ACC112 (cell line): ENCODE results near the gene DENND4A.

ENCODE experiments used
- H2AFZ ChIP-seq: fragments of 200-600 bp; sonication (generic); one replicate; pipeline ENCODE4 v1.6.0; 2017; ENCODE audit warnings: antibody characterized with exemption, low read length; ENCODE audit not compliant: unreplicated experiment
- H3K27ac ChIP-seq: fragments of 200-600 bp; sonication (generic); 2 replicates; pipeline ENCODE4 v1.5.1; 2014; ENCODE audit warnings: low read depth, mild to moderate bottlenecking, antibody characterized with exemption, low read length, moderate library complexity
- H3K27me3 ChIP-seq: fragments of 200-600 bp; sonication (generic); 2 replicates; pipeline ENCODE4 v1.6.1; 2014; ENCODE audit warnings: mild to moderate bottlenecking, antibody characterized with exemption, low read length, moderate library complexity, mixed read lengths; ENCODE audit not compliant: insufficient read depth
- H3K36me3 ChIP-seq: fragments of 200-600 bp; sonication (generic); 2 replicates; pipeline ENCODE4 v1.6.1; 2016; ENCODE audit warnings: mild to moderate bottlenecking, antibody characterized with exemption, low read length, moderate library complexity, mixed read lengths; ENCODE audit not compliant: insufficient read depth
- H3K4me1 ChIP-seq: fragments of 200-600 bp; sonication (generic); one replicate; pipeline ENCODE4 v1.6.1; 2016; ENCODE audit warnings: low read length, mixed read lengths; ENCODE audit not compliant: insufficient read depth, unreplicated experiment, control insufficient read depth
- H3K4me3 ChIP-seq: fragments of 200-600 bp; sonication (generic); 2 replicates; pipeline ENCODE4 v1.5.1; 2014; ENCODE audit warnings: mild to moderate bottlenecking, low read depth, low read length
- H3K79me2 ChIP-seq: fragments of 200-600 bp; sonication (generic); one replicate; pipeline ENCODE4 v1.6.0; 2016; ENCODE audit warnings: low read length; ENCODE audit not compliant: control insufficient read depth, unreplicated experiment, insufficient read depth

DENND4A gene

DNA sequence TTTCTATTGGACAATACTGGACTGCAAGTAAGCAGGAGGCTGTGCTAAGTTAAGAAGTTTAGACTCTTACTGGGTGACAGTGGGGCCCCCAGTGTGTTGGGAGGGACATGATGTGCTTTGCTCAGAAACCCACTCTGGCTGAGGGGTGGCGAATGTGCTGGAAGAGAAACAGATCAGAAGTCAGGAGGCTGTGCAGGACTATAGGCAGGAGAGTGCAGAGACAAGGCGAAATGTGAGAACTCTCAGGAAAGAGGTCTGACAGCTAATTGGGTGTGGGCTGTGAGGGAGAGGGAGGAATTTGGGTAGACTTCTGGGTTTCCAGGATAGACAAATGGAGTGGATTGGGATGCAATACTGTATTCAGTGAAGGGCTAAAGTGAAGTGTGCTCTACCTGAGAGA lies 158.3 kb downstream of the DENND4A start:
- H3K79me2 ChIP-seq = no peaks in the 10 kb centered on the region
- peaks cover 17% of the 10 kb centered on the region for H3K4me1 ChIP-seq
- no peaks in the 10 kb centered on the region for H3K36me3 ChIP-seq
- H2AFZ ChIP-seq = no peak overlapping the region
- no peak overlapping the region for H3K27ac ChIP-seq
- H3K4me3 ChIP-seq = no peak overlapping the region
- no peaks in the 10 kb centered on the region for H3K27me3 ChIP-seq

DNA sequence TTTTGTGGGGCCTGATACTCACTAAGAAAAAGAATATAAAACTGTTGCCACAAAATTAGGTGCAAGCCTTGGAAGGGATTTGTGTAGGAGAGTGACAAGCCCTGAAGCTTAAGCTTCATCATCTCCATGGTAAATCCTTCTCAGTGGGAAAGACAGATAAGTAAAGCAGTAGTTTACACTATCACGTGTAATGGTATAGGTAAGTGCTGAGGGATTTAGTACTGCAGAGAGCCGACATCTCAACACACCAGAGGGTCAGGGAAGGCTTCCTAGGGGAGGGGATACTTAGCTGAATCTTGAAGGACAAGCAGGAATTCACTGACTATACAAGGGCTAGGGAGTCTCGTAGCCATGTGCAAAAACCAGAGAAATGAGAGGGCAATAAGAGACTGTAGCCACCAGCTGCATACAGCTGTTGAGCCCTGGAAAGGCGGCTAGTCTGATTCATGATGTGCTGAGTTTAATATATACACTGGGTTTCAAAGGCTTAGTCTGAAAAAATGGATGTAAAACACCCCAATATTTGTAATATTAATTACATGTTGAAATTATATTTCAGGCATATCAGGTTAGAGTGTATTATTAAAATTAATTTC lies 159.2 kb downstream of the DENND4A start:
- no peak overlapping the region for H3K4me3 ChIP-seq
- H3K36me3 ChIP-seq = no peaks in the 10 kb centered on the region
- no peak overlapping the region for H3K27ac ChIP-seq
- H3K4me1 ChIP-seq = peaks cover 12% of the 10 kb centered on the region
- H3K79me2 ChIP-seq = no peaks in the 10 kb centered on the region
- no peak overlapping the region for H2AFZ ChIP-seq
- no peaks in the 10 kb centered on the region for H3K27me3 ChIP-seq

- H3K4me1 ChIP-seq = peaks cover 12% of the 10 kb centered on the region
- H3K27me3 ChIP-seq = no peaks in the 10 kb centered on the region
- H3K27ac ChIP-seq = no peak overlapping the region
- H3K79me2 ChIP-seq = no peaks in the 10 kb centered on the region
- H2AFZ ChIP-seq = no peak overlapping the region
- no peaks in the 10 kb centered on the region for H3K36me3 ChIP-seq
- no peak overlapping the region for H3K4me3 ChIP-seq
Measured at GRCh38 chr15:65631503-65631902, 160.6 kb downstream of the DENND4A start.

DNA sequence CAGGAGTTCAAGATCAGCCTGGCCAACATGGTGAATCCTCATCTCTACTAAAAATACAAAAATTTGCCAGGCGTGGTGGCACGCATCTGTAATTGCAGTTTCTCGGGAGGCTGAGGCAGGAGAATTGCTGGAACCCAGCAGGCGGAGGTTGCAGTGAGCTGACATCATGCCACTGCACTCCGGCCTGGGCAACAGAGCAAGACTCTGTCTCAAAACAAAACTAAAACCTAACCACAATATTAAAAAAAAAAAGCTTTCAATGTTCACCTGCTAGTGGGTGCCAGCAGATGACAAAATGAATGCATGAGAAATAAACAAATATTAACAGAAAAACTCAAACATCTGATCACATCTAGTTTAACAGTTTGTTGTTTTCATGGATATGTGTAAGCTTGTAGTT lies 161.3 kb downstream of the DENND4A start:
- Histone ChIP-seq H3K79me2 (no peaks in the 10 kb centered on the region), H3K27ac (no peak overlapping the region), H2AFZ (no peak overlapping the region), H3K36me3 (no peaks in the 10 kb centered on the region), H3K4me1 (peaks cover 12% of the 10 kb centered on the region), H3K4me3 (no peak overlapping the region), H3K27me3 (no peaks in the 10 kb centered on the region)

- H3K79me2 ChIP-seq = no peaks in the 10 kb centered on the region
- no peak overlapping the region for H2AFZ ChIP-seq
- H3K36me3 ChIP-seq = no peaks in the 10 kb centered on the region
- no peak overlapping the region for H3K4me3 ChIP-seq
- no peaks in the 10 kb centered on the region for H3K27me3 ChIP-seq
- H3K4me1 ChIP-seq = peaks cover 12% of the 10 kb centered on the region
- no peak overlapping the region for H3K27ac ChIP-seq
Measured at GRCh38 chr15:65629548-65629947, 162.5 kb downstream of the DENND4A start.

DNA sequence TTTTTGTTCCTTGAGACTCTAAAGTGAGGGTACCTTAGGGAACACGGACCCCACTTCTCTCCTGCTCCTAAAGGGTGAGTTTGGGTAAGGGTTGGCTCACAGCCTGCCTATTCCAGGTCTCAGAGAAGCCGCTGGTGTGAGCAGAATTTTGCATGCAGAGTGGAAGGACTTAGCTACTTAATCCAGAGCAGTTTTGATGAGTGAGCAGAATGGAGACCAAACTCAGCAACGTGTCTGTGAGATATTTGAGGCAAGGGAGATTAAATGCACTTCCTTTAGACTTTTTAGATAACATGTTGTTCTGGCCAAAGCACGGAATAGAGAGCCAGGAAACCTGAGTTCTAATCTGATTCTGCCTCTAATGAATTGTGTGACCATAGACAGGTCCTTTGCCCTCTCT lies 165.2 kb downstream of the DENND4A start:
- no peak overlapping the region for H3K27ac ChIP-seq
- peaks cover 4% of the 10 kb centered on the region for H3K4me1 ChIP-seq
- H3K79me2 ChIP-seq = no peaks in the 10 kb centered on the region
- no peaks in the 10 kb centered on the region for H3K27me3 ChIP-seq
- H2AFZ ChIP-seq = no peak overlapping the region
- H3K4me3 ChIP-seq = no peak overlapping the region
- H3K36me3 ChIP-seq = no peaks in the 10 kb centered on the region; the same call in 1 of the 2 replicates

GRCh38 chr15:65623103-65623502 lies 169.0 kb downstream of the DENND4A start:
- no peaks in the 10 kb centered on the region; the same call in 1 of the 2 replicates for H3K36me3 ChIP-seq
- no peaks in the 10 kb centered on the region for H3K79me2 ChIP-seq
- no peaks in the 10 kb centered on the region for H3K27me3 ChIP-seq
- no peaks in the 10 kb centered on the region for H3K4me1 ChIP-seq
- H2AFZ ChIP-seq = no peak overlapping the region
- no peak overlapping the region for H3K27ac ChIP-seq
- no peak overlapping the region for H3K4me3 ChIP-seq

DNA sequence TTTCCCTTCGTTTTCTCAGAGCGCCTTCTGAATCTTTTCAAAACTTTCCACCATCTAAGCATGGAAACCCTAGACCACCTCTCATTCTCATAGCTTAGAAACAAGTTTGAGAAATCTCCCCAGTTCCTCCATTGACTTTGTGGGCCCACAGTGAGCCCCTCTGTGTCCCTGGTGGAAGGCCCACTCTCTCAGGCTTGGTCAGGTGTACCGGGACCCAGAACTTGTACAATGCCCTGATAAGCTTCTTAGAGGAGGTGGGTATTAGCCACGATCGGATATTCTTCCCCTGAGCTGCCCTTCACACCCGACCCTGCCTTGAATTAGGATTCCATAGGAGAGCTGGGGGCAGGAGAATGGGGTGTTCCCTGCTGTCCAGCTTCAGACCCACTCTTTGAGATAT lies 170.5 kb downstream of the DENND4A start, which contains the start of gene SLC24A1:
Gene SLC24A1 (plus strand): TSS at position 301 of the 400 bp plus-strand sequence. CDS start 2,143 bp downstream, outside the sequence.
- Histone ChIP-seq H3K4me1 (no peaks in the 10 kb centered on the region), H3K79me2 (no peaks in the 10 kb centered on the region), H3K36me3 (no peaks in the 10 kb centered on the region; the same call in 1 of the 2 replicates), H3K27ac (no peak within 1 kb of the TSS), H2AFZ (no peak within 1 kb of the TSS), H3K27me3 (no peaks in the 10 kb centered on the region), H3K4me3 (no peak within 1 kb of the TSS)

- Histone ChIP-seq H3K4me1 (no peaks in the 10 kb centered on the region), H3K27ac (no peak overlapping the region), H3K79me2 (no peaks in the 10 kb centered on the region), H3K27me3 (no peaks in the 10 kb centered on the region), H3K36me3 (no peaks in the 10 kb centered on the region; the same call in 1 of the 2 replicates), H3K4me3 (no peak overlapping the region), H2AFZ (no peak overlapping the region)
Measured at GRCh38 chr15:65620833-65621232, 171.3 kb downstream of the DENND4A start.

DNA sequence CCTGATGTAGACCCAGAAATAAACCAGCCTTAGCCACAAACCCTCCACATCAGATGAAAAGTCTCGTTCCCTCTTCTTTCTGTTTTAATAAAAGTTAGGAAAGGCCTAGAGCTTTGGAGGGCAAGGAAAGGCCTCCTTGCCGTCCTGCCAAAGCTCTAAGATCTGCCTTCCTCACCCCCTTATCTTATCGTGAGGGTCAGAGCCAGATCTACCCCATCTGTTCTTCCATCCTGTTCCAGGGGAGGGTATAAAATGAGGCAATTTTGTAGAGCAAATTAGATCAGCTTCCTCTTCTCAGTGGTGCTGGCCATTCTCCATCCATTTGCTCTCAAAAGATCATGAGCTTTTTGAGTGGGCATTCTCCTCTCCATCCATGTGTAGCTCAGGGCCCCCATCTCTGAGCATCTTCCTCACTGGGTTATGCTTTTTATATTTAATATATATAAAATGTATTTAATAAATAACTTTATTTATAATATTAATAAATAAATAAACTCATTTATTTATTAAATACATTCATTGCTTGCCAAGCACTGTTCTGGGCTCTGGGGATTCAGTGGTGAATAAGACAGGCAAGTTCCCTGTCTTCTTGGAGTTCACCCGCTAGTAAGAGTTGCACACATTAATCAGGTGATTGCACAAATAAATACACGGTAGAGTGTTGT lies 172.3 kb downstream of the DENND4A start:
- H3K27ac ChIP-seq = no peak overlapping the region
- no peaks in the 10 kb centered on the region for H3K27me3 ChIP-seq
- H3K79me2 ChIP-seq = no peaks in the 10 kb centered on the region
- H2AFZ ChIP-seq = no peak overlapping the region
- no peak overlapping the region for H3K4me3 ChIP-seq
- H3K4me1 ChIP-seq = no peaks in the 10 kb centered on the region
- H3K36me3 ChIP-seq = no peaks in the 10 kb centered on the region; the same call in 1 of the 2 replicates

GRCh38 chr15:65618560-65619109 lies 173.5 kb downstream of the DENND4A start:
- Histone ChIP-seq H3K27me3 (no peaks in the 10 kb centered on the region), H3K27ac (no peak overlapping the region), H3K36me3 (no peaks in the 10 kb centered on the region), H3K4me3 (no peak overlapping the region), H3K4me1 (no peaks in the 10 kb centered on the region), H3K79me2 (no peaks in the 10 kb centered on the region), H2AFZ (no peak overlapping the region)
